HEK293 (cell line): Measurements from ENCODE around the gene TMEM51.

Experiments used
- CTCF ChIA-PET: fragments of 350-600 bp; formaldehyde crosslinking; extraction: SDS; loops from one replicate; lab custom pipeline; 2021; ENCODE audit warnings: antibody characterized with exemption; lab: Yijun Ruan, JAX
- POLR2A ChIA-PET: fragments of 300-600 bp; formaldehyde crosslinking; extraction: SDS; loops from one replicate; lab custom pipeline; 2020; ENCODE audit warnings: antibody characterized with exemption, inconsistent platforms; lab: Yijun Ruan, JAX
- H3K27ac ChIP-seq: fragments of 200-500 bp; sonication (Bioruptor generic); 2 replicates; pipeline ENCODE4 v1.5.1; 2014; ENCODE audit warnings: low read depth, low read length, control low read depth, inconsistent platforms; ENCODE audit errors: extremely low read depth
- H3K36me3 ChIP-seq, 2 experiments: fragments of 200-500 bp in 1 of 2; sonication (Bioruptor generic) in 1 of 2; 1 replicate in 1 of 2; 2 replicates in 1 of 2; pipeline ENCODE4 v1.5.1; 2014 to 2017; ENCODE audit warnings: inconsistent platforms in 2 of 2, low read length in 2 of 2; ENCODE audit not compliant: control insufficient read depth in 2 of 2, insufficient read depth in 1 of 2
- H3K4me1 ChIP-seq: fragments of 200-500 bp; sonication (Bioruptor generic); 2 replicates; pipeline ENCODE4 v1.5.1; 2014; ENCODE audit warnings: mild to moderate bottlenecking, low read length, inconsistent platforms; ENCODE audit not compliant: control insufficient read depth, insufficient read depth
- H3K4me3 ChIP-seq: 2 replicates; pipeline ENCODE4 v1.5.1; 2011; ENCODE audit warnings: low read depth, mild to moderate bottlenecking, control low read depth, low read length, moderate library complexity
- H3K9me3 ChIP-seq: fragments of 200-500 bp; sonication (Bioruptor generic); 2 replicates; pipeline ENCODE4 v1.5.1; 2014; ENCODE audit warnings: low read depth, low read length, inconsistent platforms; ENCODE audit not compliant: control insufficient read depth, insufficient read depth
- CTCF ChIP-seq: fragments of 450-650 bp; formaldehyde crosslinking; IDR thresholded peaks from 2 replicates; pipeline ENCODE4 v1.5.1; 2016; ENCODE audit warnings: missing biosample characterization, missing genetic modification characterization
- KLF16 ChIP-seq: fragments of 450-650 bp; formaldehyde crosslinking; IDR thresholded peaks from 2 replicates; pipeline ENCODE4 v1.5.1; 2017; ENCODE audit warnings: missing biosample characterization, missing genetic modification characterization
- KLF17 ChIP-seq: fragments of 450-650 bp; formaldehyde crosslinking; IDR thresholded peaks from 2 replicates; pipeline ENCODE4 v1.5.1; 2016; ENCODE audit warnings: missing biosample characterization, missing genetic modification characterization
- MEIS1 ChIP-seq: sonication (generic); formaldehyde crosslinking; IDR thresholded peaks from 2 replicates; pipeline ENCODE4 v1.8.1; 2022; ENCODE audit warnings: missing genetic modification reagents, mild to moderate bottlenecking, borderline replicate concordance
- REST ChIP-seq: fragments of 450-650 bp; formaldehyde crosslinking; IDR thresholded peaks from 2 replicates; pipeline ENCODE4 v1.5.1; 2016; ENCODE audit warnings: missing biosample characterization, missing genetic modification characterization
- WT1 ChIP-seq: fragments of 450-650 bp; formaldehyde crosslinking; IDR thresholded peaks from 2 replicates; pipeline ENCODE4 v1.5.1; 2016; ENCODE audit warnings: missing biosample characterization, missing genetic modification characterization
- ZBTB26 ChIP-seq: fragments of 450-650 bp; formaldehyde crosslinking; optimal IDR thresholded peaks from 2 replicates; pipeline ENCODE3; 2016; ENCODE audit warnings: missing biosample characterization, mild to moderate bottlenecking, missing genetic modification characterization
- ZBTB8A ChIP-seq: fragments of 450-650 bp; formaldehyde crosslinking; IDR thresholded peaks from 2 replicates; pipeline ENCODE4 v1.5.1; 2016; ENCODE audit warnings: missing biosample characterization, missing genetic modification characterization
- ZIC2 ChIP-seq: fragments of 450-650 bp; formaldehyde crosslinking; IDR thresholded peaks from 2 replicates; pipeline ENCODE4 v1.5.1; 2016; ENCODE audit warnings: missing biosample characterization, missing genetic modification characterization
- ZNF335 ChIP-seq: fragments of 450-650 bp; formaldehyde crosslinking; conservative IDR thresholded peaks from 2 replicates; pipeline ENCODE4 v1.5.1; 2016; ENCODE audit warnings: missing biosample characterization, missing genetic modification characterization
- ZNF600 ChIP-seq: fragments of 450-650 bp; formaldehyde crosslinking; IDR thresholded peaks from 2 replicates; pipeline ENCODE4 v1.5.1; 2016; ENCODE audit warnings: missing biosample characterization, missing genetic modification characterization
- ZNF704 ChIP-seq: fragments of 450-650 bp; formaldehyde crosslinking; IDR thresholded peaks from 2 replicates; pipeline ENCODE4 v1.5.1; 2016; ENCODE audit warnings: missing biosample characterization, missing genetic modification characterization
- ZNF768 ChIP-seq: fragments of 450-650 bp; formaldehyde crosslinking; IDR thresholded peaks from 2 replicates; pipeline ENCODE4 v1.5.1; 2018; ENCODE audit warnings: missing biosample characterization, mild to moderate bottlenecking, missing genetic modification characterization
- ZNF830 ChIP-seq: fragments of 450-650 bp; IDR thresholded peaks from 2 replicates; pipeline ENCODE4 v1.5.0; 2018; ENCODE audit warnings: missing biosample characterization, missing genetic modification characterization, low read depth, mild to moderate bottlenecking, moderate library complexity

The TMEM51 gene

GRCh38 chr1:15211424-15211823 is 57.9 kb downstream of the TMEM51 start:
- Histone ChIP-seq H3K9me3 (no peaks in the 10 kb centered on the region), H3K4me3 (no peak overlapping the region), H3K36me3 (peaks cover 0 to 6% of the 10 kb centered on the region in 2 experiments; a peak in 1 of 3 replicates), H3K4me1 (0 out of 2 replicates have a peak, but pooled peaks cover 2% of the 10 kb centered on the region), H3K27ac (no peak overlapping the region)
- ChIA-PET CTCF (interaction anchor here (0.6 to 1.9 kb wide), 3 partner anchors 9 to 17 kb away, joined by 3 to 6 read pairs (median 5); no protein-coding TSS in a partner anchor), POLR2A (interaction anchor here (0.6 kb wide), 1 partner anchor 9 kb away, joined by 3 read pairs; no protein-coding TSS in a partner anchor)
- peak; percentile 95 for TF ChIP-seq ZNF768
- no peak for TF ChIP-seq ZNF335 (tag by site-specific recombination)

- no peak for TF ChIP-seq ZNF704 (tag by site-specific recombination)
- TF ChIP-seq ZNF600 (tag by site-specific recombination): 0 out of 2 replicates have a peak, but pooled peaks have one; percentile 13
- TF ChIP-seq MEIS1 (CRISPR knock-in tag): no peak
- CTCF ChIA-PET: interaction anchor here (0.6 to 1.9 kb wide), 3 partner anchors 12 to 84 kb away, joined by 3 to 6 read pairs (median 5); no protein-coding TSS in a partner anchor
- Histone ChIP-seq H3K9me3 (no peaks in the 10 kb centered on the region), H3K4me3 (no peak overlapping the region), H3K4me1 (0 out of 2 replicates have a peak, but pooled peaks cover 2% of the 10 kb centered on the region), H3K27ac (no peak overlapping the region), H3K36me3 (peaks cover 0 to 6% of the 10 kb centered on the region in 2 experiments; a peak in 1 of 3 replicates)
- POLR2A ChIA-PET: no interaction called here
These were observed 58.8 kb downstream of the TMEM51 start for GRCh38 chr1:15212216-15212953.

- CTCF ChIA-PET: interaction anchor here (0.6 to 1.0 kb wide), 2 partner anchors 35 to 84 kb away, joined by 3 to 4 read pairs; no protein-coding TSS in a partner anchor
- Histone ChIP-seq H3K36me3 (peaks cover 0 to 6% of the 10 kb centered on the region in 2 experiments; a peak in 1 of 3 replicates), H3K4me1 (0 out of 2 replicates have a peak, but pooled peaks cover under 1% of the 10 kb centered on the region), H3K4me3 (no peak overlapping the region), H3K9me3 (no peaks in the 10 kb centered on the region), H3K27ac (no peak overlapping the region)
- no peak for TF ChIP-seq CTCF (tag by site-specific recombination)
- peak; percentile 66 for TF ChIP-seq ZIC2
- POLR2A ChIA-PET: no interaction called here
These were observed 59.4 kb downstream of the TMEM51 start for GRCh38 chr1:15212954-15213291.

- TF ChIP-seq ZNF830: no peak
- no peak for TF ChIP-seq KLF17 (tag by site-specific recombination)
- TF ChIP-seq ZBTB26 (tag by site-specific recombination): no peak
- TF ChIP-seq REST (tag by site-specific recombination): no peak
- no peak for TF ChIP-seq ZBTB8A (tag by site-specific recombination)
- TF ChIP-seq KLF16 (tag by site-specific recombination): no peak
- no peak for TF ChIP-seq WT1
- Histone ChIP-seq H3K4me1 (no peaks in the 10 kb centered on the region), H3K9me3 (no peaks in the 10 kb centered on the region), H3K4me3 (no peak overlapping the region), H3K36me3 (peaks cover 0 to 6% of the 10 kb centered on the region in 2 experiments; a peak in 1 of 3 replicates), H3K27ac (no peak overlapping the region)
- ChIA-PET CTCF (interaction anchor here (0.6 to 1.0 kb wide), 3 partner anchors 34 to 99 kb away, joined by 3 to 4 read pairs (median 3); no protein-coding TSS in a partner anchor), POLR2A (no interaction called here)
These were observed 59.8 kb downstream of the TMEM51 start for GRCh38 chr1:15213341-15213821.
